Activated CD4-positive, alpha-beta T cell treated with anti-CD3 and anti-CD28 coated beads, Interleukin-2, amount 50 U/mL, for 24 hours (primary cell): Measurements from ENCODE around the gene C2orf72.
"Not testable (repeated sequence)": the region's sequence is repeated elsewhere in the genome, so short reads cannot be mapped to it uniquely, and the experiment has no call there.

Source experiments
- DNase-seq, 2 donors: peaks; one replicate each; pipeline ENCODE4 v3.0.0-alpha.2; 2020; ENCODE audit warnings: low read depth in 1 of 2, low spot score in 1 of 2

Gene C2orf72

DNA sequence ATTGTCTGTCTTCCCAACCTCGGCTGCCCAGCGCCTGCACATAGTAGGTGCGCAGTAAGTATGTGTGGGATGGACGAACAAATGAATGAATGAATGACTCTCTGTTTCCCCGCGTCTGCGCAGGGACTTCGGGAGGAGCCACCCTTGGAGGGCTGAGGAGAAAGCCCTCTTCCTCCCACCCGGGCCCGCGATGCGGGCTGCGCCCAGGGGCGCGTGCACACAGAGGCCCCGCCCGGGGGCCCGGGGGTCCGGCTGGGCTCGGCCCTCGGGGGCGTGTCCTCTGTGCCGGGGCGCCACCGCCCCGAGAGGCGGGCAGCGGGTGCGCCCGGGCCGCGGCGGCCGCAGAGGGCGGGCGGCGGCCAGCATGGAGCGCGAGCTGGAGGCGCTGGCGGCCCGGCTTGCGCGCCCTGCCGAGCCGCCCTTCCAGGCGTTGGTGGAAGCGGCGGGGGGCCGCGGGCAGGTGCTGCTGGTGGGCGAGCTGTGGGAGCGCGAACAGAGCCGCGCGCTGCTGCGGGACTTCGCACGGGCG, at the start of gene C2orf72:
Gene C2orf72, plus strand, starts transcription at position 322 of the 529 bp plus-strand sequence. Its CDS starts 43 bp downstream, at position 365.
- DNase-seq, result no peak

GRCh38 chr2:230989731-230990130, 47.6 kb upstream of the C2orf72 start:
- DNase-seq, result no peak

DNA sequence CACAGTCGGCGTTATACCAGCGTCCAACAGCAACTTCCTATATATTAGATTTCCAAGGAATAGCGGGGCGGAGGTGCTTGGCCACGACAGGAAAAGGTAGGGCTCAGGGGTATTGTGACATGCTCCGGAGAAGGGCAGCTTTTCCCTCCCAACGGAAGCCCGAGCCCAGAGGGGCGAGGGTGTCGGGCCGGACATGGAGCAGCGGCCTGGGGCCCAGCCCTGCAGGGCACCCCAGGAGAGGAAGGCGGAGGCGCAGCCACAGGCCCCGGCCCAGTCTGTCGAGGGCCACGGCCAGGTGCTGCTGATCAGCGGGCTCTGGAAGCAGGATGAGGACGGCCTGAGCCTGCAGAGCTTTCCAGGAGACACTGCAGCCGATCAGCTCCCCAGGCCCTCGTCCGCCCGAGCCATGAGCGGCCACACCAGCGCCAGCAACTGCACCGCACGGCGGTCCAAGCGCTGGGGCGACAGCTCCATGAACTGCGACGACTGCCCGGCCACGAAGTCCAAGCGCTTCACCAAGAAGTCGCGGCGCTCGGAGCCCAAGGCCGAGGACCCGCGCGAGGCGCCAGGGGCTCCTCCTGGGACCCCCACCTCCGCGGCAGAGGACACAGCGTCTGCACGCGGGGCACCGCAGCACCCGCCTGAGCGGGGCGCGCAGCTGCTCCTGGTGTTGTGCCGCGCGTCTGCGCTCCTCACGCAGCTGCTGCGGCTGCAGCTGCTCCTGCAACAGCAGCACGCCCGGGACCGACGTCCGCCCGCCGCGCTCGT, 47.0 kb upstream of the C2orf72 start:
- DNase-seq, result no peak

DNA sequence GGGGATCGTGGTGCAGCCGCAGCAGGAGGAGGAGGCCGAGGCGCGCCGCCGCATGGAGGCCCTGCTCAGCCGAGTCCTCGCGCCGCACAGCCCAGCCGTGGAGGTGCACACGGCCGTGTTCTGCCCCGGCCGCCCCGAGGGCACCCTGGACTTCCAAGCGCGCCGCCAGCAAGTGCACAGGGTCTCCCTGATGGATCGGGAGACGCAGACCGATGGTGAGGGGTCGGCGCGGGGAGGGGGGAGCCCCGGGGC, 46.5 kb upstream of the C2orf72 start:
- no peak for DNase-seq

DNA sequence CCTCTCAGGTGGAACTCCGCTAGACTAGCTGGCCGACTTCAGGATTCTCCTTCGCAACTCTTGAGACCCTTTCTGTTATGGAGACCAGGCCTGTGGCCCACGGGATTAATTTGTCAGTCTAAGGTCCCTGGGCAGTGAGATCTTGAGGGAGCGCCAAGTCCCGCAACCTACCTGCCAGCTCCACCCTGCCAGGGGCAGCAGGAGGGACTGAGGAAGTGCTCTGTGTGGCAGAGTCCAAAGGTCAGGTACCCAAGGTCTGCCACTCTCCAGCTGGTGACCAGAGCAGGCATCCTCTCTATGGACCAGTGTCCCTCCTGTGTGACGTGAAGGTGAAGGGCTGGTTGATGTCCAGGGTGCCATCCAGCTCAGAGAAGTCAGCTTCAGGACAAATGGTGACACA, 45.7 kb upstream of the C2orf72 start:
- no peak for DNase-seq

- no peak for DNase-seq
These were observed 41.5 kb upstream of the C2orf72 start, which contains the start of gene SPATA3 for GRCh38 chr2:230995821-230996220. TSS of gene SPATA3 (plus strand) at chr2:230996121. CDS start at chr2:230996234, 113 bp downstream.

DNA sequence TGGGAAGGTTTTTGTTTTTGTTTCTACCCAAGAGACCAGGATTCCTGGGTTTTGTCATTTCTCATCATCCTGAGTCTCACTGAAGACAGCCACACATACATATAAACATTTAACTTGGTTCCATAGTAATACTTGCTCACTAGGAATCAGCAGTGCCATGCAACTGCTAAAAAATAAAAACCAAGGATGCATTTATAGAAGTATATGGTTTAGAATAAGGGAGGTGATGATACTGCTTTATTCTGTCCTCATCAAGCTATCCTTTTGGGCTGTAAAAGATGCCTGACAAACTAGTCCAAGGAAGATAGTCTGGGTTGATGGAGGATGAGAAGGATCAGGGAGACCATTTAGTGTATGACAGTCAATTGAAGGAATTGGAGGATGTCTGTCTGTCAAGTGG, 40.7 kb upstream of the C2orf72 start:
- DNase-seq, result no peak

- DNase-seq, result no peak
These were observed 38.4 kb upstream of the C2orf72 start for GRCh38 chr2:230998882-230999281.

- no peak for DNase-seq
These were observed 37.8 kb upstream of the C2orf72 start for GRCh38 chr2:230999477-230999876.

DNA sequence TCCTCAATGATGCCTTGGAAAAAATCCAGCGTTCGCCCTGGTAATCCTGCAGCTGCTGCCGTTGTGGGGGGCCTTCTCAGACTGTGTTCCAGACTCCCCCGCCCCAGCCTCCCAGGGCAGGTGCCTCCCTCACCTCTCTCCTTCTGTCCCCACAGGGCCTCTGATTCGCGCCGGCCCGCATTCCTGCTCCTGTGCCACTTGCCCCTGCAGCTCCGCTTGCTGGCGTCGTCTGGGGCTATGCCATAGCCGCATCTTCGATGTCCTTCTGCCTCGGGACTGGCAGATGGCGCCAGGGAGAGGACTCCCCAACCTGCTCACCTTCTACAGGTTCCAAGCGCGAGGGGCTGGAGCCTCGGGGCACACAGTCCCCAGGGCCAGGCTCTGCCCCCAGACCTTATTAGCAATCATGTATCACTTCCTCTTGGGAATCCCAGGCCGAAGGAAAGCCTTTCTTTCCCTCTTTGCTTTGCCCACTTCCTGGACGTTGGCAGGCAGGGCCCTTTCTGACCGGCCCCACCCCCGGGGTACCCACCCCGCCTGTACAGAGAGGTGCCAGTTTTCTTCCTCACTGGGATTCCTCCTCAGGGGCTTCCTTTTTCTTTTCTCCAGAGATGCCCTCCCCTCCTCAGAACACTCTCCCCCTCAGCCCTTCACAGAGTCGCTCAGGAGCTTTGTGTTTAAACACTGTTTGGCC, 37.0 kb upstream of the C2orf72 start:
- DNase-seq, result no peak

DNA sequence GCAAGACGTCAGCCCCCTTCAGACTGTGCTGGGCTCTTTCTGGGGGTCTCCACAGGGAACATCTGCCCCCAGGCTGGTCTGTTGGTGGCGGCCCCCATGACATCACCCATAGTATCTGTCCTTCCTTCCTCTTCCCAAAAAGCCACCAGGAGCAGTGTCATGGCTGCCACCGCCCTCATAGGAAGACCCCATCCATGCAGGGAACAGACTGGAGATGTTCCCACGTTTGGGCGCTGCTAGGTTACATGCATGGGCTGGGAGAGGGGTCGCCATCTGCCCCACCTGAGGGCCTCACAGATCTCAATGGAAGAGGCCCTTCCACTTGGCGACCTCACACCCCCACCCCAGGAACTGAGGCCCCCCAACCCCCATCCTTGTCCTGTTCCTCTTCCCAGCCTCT, 36.3 kb upstream of the C2orf72 start:
- no peak for DNase-seq

- no peak for DNase-seq
These were observed 35.4 kb upstream of the C2orf72 start for GRCh38 chr2:231001921-231002320.

GRCh38 chr2:231002641-231003040, 34.7 kb upstream of the C2orf72 start:
- DNase-seq, result no peak

GRCh38 chr2:231003186-231003585, 34.1 kb upstream of the C2orf72 start:
- no peak for DNase-seq

GRCh38 chr2:231004930-231005329, 32.4 kb upstream of the C2orf72 start:
- DNase-seq, result not testable (repeated sequence)

- no peak for DNase-seq
These were observed 29.8 kb upstream of the C2orf72 start for GRCh38 chr2:231007286-231008098.

DNA sequence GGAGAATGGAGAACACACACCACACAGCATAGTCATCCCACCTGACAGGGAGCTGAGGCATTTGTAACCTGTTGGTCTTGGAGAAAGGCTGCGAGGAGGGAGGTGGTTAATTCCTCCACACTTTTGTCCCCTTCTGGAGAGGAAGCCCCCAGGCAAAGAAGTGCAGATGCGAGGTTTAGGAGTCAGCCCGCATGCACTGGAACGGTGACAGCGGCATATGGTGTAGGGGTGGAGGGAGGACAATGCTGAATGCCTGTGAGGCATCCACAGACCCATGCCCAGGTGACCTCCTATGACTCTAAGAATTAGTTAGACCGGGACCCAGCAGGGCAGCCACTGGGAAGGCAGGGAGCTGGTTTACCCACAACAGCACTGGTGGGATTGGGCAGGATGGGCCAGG, 29.2 kb upstream of the C2orf72 start:
- no peak for DNase-seq

DNA sequence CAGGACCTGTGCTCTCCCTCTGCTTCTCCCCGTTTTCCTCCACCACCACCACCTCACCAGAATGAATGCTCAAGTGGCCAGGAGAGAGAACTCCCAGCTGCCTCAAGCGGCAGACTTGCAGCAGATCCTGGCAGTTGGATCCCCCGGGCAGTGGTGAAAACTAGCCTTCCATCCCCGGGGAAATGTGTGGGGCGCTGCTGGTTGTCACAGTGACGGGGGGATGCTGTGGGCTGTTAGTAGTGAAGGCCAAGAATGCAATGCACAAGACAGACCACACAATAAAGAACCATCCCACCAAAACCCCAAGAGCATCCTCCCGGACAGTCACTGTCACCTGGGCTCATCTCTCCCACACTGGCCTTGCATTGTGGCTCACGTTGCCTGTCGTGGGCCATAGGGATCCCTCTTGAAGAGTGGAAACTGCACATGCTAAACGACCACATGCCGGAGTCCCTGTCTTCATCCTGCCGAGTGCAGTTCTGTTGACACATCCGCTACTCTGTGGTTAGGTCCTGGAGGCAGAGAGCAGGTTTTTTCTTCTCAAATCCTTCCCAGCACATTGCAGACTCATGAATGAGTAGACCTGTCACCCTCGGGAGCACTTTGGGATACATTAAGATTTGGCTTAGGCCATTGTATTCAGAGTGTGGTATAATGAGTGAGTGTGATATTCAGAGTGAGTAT, 27.9 kb upstream of the C2orf72 start:
- DNase-seq, result no peak

DNA sequence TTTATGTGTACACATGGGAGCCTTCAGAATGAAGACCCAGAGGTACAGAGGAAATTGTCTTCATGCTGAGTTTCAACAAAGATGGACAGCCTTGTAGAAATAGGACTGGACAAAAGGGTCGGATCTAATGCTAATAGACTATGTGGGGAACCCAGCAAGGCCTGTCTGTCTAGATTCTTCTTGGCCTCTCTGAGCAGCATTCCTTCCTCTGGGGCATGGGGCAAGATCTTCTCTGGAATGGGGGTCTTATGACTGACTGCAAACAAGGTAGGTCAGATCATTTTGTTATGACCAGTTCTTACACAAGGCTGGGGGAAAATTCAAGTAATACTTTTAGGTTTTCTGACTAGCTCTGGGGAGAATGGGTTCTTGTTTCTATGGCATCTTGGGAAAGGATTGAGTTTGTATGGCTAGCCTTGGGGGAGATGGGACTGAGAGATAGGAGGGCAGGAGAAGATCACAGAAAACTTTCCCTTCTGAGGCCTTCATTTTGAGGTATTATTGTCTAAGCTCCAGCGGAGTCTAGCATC, 27.1 kb upstream of the C2orf72 start:
- DNase-seq, result no peak

- DNase-seq, result no peak
These were observed 25.8 kb upstream of the C2orf72 start for GRCh38 chr2:231011526-231011925.

DNA sequence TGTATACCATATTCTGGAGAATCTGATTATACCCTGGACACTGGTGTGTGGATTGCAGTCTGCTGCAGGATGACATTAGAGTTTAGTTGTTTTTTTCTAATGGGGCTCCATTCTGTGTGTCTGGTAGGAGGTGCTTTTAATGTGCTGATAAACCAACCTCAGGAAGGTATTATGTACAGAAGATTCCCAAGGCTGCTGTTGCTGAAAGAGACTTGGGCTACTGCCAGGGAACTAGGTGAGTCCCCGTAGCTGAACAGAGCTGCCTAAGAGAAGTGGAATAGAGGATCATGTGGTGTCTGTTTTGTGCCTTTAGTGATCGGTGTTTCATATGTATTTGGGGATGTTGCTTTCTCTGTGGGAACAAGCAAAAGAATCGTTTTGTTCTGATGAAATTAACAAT, 24.9 kb upstream of the C2orf72 start:
- DNase-seq, result no peak
